ENCODE data around the gene PPP1R11. TPM values are rescaled to one million over a fixed set of nuclear protein-coding genes. Genes with fewer than 3 reads are reported as not detected.
"Not testable (repeated sequence)": the region's sequence is repeated elsewhere in the genome, so short reads cannot be mapped to it uniquely, and the experiment has no call there.

The PPP1R11 gene
- total and polyA plus RNA-seq, 4 donors: 40.0 to 66.7 (median 52.7) TPM

DNA sequence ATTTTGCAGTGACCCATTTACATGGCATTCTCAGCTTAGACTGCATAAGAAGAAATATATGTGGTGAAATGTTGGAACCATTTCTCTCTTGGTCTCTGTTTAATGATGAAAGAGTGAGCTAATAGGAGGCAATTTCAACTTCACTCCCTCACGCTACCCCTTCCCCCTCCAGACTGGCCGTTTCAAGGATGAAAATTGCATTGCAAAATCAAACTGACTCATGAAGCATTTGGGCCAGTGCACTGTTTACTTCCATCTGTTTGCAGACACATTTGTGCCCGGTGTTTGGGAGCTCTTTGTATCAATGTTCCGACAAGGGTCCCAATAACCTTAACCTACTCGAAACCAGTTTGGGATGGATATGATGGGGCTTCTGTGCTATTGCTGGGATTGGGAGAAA, 33.6 kb upstream of the PPP1R11 start:
- 92 to 94% methylated on average over 5 of the region's 5 CpGs for WGBS, 2 donors
- H3K36me3 ChIP-seq (ENCODE audit: control insufficient read depth in 1 of 2, insufficient read depth in 2 of 2, low read length in 1 of 2); H3K4me1 ChIP-seq (ENCODE audit: control insufficient read depth in 1 of 2, insufficient read depth in 2 of 2, low read length in 2 of 2); ATAC-seq (ENCODE audit: low FRiP score); DNase-seq; H3K27ac ChIP-seq (ENCODE audit: low read depth in 1 of 2, low read length in 2 of 2); intact Hi-C loops (cut with DNase I); H3K4me3 ChIP-seq (ENCODE audit: low read length in 2 of 2); H3K9me3 ChIP-seq (ENCODE audit: control insufficient read depth, low read length); H3K27me3 ChIP-seq (ENCODE audit: control insufficient read depth in 1 of 2, insufficient read depth in 2 of 2, low read length in 1 of 2): not testable (repeated sequence)

DNA sequence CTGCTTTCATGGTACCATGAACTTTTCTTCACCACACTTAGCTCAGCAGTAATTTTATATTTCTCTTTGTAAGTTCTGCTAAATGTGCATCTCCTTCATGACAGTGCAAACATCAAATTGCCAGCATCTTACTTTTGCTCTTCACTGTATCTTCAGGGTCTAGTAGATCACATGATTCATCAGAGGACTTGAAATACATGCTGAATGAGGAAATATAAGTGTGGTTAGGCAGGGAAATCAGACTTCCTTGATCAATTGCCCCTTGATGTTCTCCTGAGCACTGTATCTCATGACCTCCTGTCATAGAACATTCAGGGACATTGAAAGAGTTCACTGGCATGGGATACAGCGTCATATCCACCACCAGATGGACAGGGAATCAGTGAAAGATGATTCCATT, 31.2 kb upstream of the PPP1R11 start:
- H3K4me3 ChIP-seq (ENCODE audit: low read length in 2 of 2): no peak overlapping the region
- H3K27ac ChIP-seq (ENCODE audit: low read depth in 1 of 2, low read length in 2 of 2): no peak overlapping the region
- H3K27me3 ChIP-seq (ENCODE audit: control insufficient read depth in 1 of 2, insufficient read depth in 2 of 2, low read length in 1 of 2): no peaks in the 10 kb centered on the region
- DNase-seq (no peak), ATAC-seq (ENCODE audit: low FRiP score) (no peak)
- WGBS, 2 donors: 96 to 100% methylated on average over 1 of the region's 1 CpG
- H3K9me3 ChIP-seq (ENCODE audit: control insufficient read depth, low read length): no peaks in the 10 kb centered on the region
- H3K36me3 ChIP-seq (ENCODE audit: control insufficient read depth in 1 of 2, insufficient read depth in 2 of 2, low read length in 1 of 2): no peaks in the 10 kb centered on the region
- intact Hi-C loops (cut with DNase I): no loop called here
- no peaks in the 10 kb centered on the region for H3K4me1 ChIP-seq (ENCODE audit: control insufficient read depth in 1 of 2, insufficient read depth in 2 of 2, low read length in 2 of 2)

DNA sequence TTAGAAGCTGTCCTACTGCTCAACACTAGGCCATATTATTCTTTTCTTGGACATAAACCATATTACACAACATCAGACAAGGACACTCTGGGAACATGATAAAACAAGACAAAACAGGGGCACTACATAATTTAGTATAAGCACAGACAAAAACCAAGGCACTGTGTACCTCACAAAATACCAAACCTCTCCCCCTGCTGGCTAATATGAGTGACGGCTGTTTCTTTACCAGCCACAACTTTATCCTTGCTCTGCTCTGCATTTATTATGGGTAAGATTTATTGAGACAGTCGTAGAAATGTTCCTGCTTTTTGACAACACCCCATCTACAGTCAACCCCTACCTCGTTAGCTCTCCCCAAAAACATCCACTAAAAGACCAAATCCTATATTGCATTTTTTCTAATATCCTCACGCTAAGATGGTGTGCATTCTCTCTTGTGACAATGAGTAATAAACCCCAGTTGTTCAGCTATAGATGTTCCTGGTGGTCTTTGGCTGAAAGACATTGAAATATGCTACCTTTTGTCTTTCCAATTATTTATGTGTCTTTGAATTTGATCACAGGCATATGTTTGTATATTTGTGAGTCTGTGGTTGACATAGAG, 29.7 kb upstream of the PPP1R11 start:
- Histone ChIP-seq H3K27me3 (ENCODE audit: control insufficient read depth in 1 of 2, insufficient read depth in 2 of 2, low read length in 1 of 2) (no peaks in the 10 kb centered on the region), H3K4me3 (ENCODE audit: low read length in 2 of 2) (no peak overlapping the region), H3K27ac (ENCODE audit: low read depth in 1 of 2, low read length in 2 of 2) (no peak overlapping the region), H3K36me3 (ENCODE audit: control insufficient read depth in 1 of 2, insufficient read depth in 2 of 2, low read length in 1 of 2) (no peaks in the 10 kb centered on the region), H3K4me1 (ENCODE audit: control insufficient read depth in 1 of 2, insufficient read depth in 2 of 2, low read length in 2 of 2) (no peaks in the 10 kb centered on the region), H3K9me3 (ENCODE audit: control insufficient read depth, low read length) (no peaks in the 10 kb centered on the region)
- WGBS, 2 donors: 52 to 67% methylated on average over 4 of the region's 4 CpGs
- DNase-seq (no peak), ATAC-seq (ENCODE audit: low FRiP score) (no peak)
- intact Hi-C loops (cut with DNase I): no loop called here

DNA sequence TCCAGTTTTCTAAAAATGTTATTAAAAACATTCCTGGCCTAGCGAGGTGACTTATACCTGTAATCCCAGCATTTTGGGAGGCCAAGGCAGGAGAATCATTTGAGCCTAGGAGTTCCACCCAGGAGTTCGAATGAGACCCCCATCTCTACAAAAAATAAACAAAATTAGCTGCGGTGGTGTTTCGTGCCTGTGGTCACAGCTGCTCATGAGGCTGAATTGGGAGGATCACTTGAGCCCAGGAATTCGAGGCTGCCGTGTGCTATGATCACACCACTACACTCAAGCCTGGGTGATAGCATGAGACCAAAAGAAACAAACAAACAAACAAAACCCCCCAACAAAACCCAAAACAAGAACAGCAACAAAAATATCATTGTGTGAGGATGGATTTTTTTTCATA, 25.8 kb upstream of the PPP1R11 start:
- peaks cover 0 to 2% of the 10 kb centered on the region in 2 donors for H3K36me3 ChIP-seq (ENCODE audit: control insufficient read depth in 1 of 2, insufficient read depth in 2 of 2, low read length in 1 of 2)
- H3K9me3 ChIP-seq (ENCODE audit: control insufficient read depth, low read length): no peaks in the 10 kb centered on the region
- DNase-seq: no peak
- no peaks in the 10 kb centered on the region for H3K4me1 ChIP-seq (ENCODE audit: control insufficient read depth in 1 of 2, insufficient read depth in 2 of 2, low read length in 2 of 2)
- intact Hi-C loops (cut with DNase I): no loop called here
- H3K27me3 ChIP-seq (ENCODE audit: control insufficient read depth in 1 of 2, insufficient read depth in 2 of 2, low read length in 1 of 2): no peaks in the 10 kb centered on the region
- WGBS, 2 donors: 81 to 84% methylated on average over 6 of the region's 6 CpGs
- H3K4me3 ChIP-seq (ENCODE audit: low read length in 2 of 2): no peak overlapping the region
- ATAC-seq (ENCODE audit: low FRiP score): no peak
- H3K27ac ChIP-seq (ENCODE audit: low read depth in 1 of 2, low read length in 2 of 2): no peak overlapping the region

DNA sequence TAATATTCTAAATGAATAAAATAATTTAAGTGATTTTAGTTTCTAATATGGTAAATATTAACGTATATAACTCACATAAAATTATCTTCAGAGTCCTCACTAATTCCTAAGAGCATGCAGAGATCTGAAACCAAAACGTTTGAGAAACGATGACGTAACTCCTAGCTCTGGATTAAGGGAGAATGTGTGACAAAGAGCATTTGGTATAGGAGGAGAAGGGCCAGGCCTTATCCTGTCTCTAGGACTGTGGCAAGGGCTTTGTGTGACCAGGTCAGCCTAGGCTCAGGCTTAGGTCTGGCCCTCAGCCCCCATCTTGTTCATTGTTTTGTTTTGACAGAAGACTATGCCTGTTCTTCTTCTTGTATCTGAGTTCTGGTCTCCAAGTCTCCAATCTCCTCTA, 25.2 kb upstream of the PPP1R11 start:
- no peak for ATAC-seq (ENCODE audit: low FRiP score)

DNA sequence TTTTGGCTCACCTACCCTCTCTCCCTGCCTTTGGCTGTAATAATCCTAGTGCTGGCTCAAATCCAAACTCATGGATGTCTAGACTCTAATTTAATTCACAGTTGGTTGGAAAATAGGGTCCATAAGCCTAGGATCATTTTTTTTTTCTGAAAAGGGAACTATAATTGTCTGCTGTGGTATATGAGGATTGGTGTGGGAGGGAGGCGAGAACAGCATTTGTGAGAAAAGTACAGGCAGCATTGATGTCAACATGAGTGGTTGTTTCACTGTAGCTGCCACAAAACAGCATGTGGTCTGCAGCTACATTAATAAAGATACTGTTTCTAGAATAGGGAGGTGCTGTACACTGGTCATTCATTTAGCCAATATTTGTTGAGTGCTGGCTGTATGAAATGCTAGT, 24.5 kb upstream of the PPP1R11 start:
- intact Hi-C loops (cut with DNase I): no loop called here
- H3K4me3 ChIP-seq (ENCODE audit: low read length in 2 of 2): no peak overlapping the region
- DNase-seq (no peak), ATAC-seq (ENCODE audit: low FRiP score) (no peak)
- no peaks in the 10 kb centered on the region for H3K4me1 ChIP-seq (ENCODE audit: control insufficient read depth in 1 of 2, insufficient read depth in 2 of 2, low read length in 2 of 2)
- H3K27ac ChIP-seq (ENCODE audit: low read depth in 1 of 2, low read length in 2 of 2): no peak overlapping the region
- H3K27me3 ChIP-seq (ENCODE audit: control insufficient read depth in 1 of 2, insufficient read depth in 2 of 2, low read length in 1 of 2): no peaks in the 10 kb centered on the region
- H3K36me3 ChIP-seq (ENCODE audit: control insufficient read depth in 1 of 2, insufficient read depth in 2 of 2, low read length in 1 of 2): peaks cover 0 to 2% of the 10 kb centered on the region in 2 donors
- 94 to 96% methylated on average over 1 of the region's 1 CpG for WGBS, 2 donors
- no peaks in the 10 kb centered on the region for H3K9me3 ChIP-seq (ENCODE audit: control insufficient read depth, low read length)

More for the DNA sequence above, 25.2 kb upstream of the PPP1R11 start:
- intact Hi-C loops (cut with DNase I): no loop called here
- Histone ChIP-seq H3K27me3 (ENCODE audit: control insufficient read depth in 1 of 2, insufficient read depth in 2 of 2, low read length in 1 of 2) (no peaks in the 10 kb centered on the region), H3K9me3 (ENCODE audit: control insufficient read depth, low read length) (no peaks in the 10 kb centered on the region), H3K36me3 (ENCODE audit: control insufficient read depth in 1 of 2, insufficient read depth in 2 of 2, low read length in 1 of 2) (peaks cover 0 to 2% of the 10 kb centered on the region in 2 donors), H3K4me1 (ENCODE audit: control insufficient read depth in 1 of 2, insufficient read depth in 2 of 2, low read length in 2 of 2) (no peaks in the 10 kb centered on the region), H3K4me3 (ENCODE audit: low read length in 2 of 2) (no peak overlapping the region), H3K27ac (ENCODE audit: low read depth in 1 of 2, low read length in 2 of 2) (no peak overlapping the region)
- no peak for DNase-seq
- WGBS, 2 donors: 72 to 73% methylated on average over 4 of the region's 4 CpGs

DNA sequence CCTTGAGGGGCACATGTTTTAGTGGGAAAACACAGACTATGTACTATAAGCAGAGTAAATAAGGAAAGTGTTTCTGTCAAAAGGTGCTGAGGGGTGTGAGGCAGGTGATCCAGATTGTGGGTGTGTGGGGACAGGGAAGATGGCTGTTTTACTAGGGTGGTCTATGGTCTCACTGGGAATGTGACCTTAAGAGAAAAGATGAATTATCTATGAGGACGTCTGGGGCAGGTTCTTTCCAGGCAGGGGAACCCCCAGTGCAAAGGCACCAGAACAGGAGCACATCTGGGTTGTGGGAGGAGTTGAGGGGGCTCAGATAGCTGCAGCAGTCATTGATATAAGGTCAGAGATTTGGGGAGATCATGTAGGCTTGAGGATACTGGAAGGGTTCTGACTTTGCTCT, 24.1 kb upstream of the PPP1R11 start:
- no peak overlapping the region for H3K27ac ChIP-seq (ENCODE audit: low read depth in 1 of 2, low read length in 2 of 2)
- WGBS, 2 donors: 32 to 52% methylated on average over 1 of the region's 1 CpG
- no peaks in the 10 kb centered on the region for H3K27me3 ChIP-seq (ENCODE audit: control insufficient read depth in 1 of 2, insufficient read depth in 2 of 2, low read length in 1 of 2)
- H3K36me3 ChIP-seq (ENCODE audit: control insufficient read depth in 1 of 2, insufficient read depth in 2 of 2, low read length in 1 of 2): peaks cover 0 to 2% of the 10 kb centered on the region in 2 donors
- no peaks in the 10 kb centered on the region for H3K4me1 ChIP-seq (ENCODE audit: control insufficient read depth in 1 of 2, insufficient read depth in 2 of 2, low read length in 2 of 2)
- intact Hi-C loops (cut with DNase I): no loop called here
- H3K9me3 ChIP-seq (ENCODE audit: control insufficient read depth, low read length): no peaks in the 10 kb centered on the region
- no peak for ATAC-seq (ENCODE audit: low FRiP score)
- DNase-seq: no peak
- H3K4me3 ChIP-seq (ENCODE audit: low read length in 2 of 2): no peak overlapping the region

DNA sequence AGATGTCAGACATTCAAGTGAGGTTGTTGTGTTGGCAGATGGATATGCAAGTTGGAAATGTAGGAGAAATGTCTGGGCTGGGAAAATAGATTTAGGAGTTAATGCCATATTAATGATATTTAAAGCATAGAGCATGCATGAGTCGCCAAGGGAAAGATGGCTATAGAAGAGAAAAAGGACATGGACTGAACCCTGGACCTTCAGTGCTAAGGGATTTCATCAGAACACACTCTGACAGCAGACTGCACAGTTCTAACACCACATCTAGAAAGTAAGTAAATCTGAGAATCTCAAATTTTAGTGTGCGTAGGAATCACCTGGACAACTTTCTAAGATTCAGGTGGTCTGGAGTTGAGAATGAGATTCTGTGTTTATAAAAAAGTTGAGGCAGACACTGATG, 23.3 kb upstream of the PPP1R11 start:
- Histone ChIP-seq H3K27ac (ENCODE audit: low read depth in 1 of 2, low read length in 2 of 2) (no peak overlapping the region), H3K4me1 (ENCODE audit: control insufficient read depth in 1 of 2, insufficient read depth in 2 of 2, low read length in 2 of 2) (no peaks in the 10 kb centered on the region), H3K9me3 (ENCODE audit: control insufficient read depth, low read length) (no peaks in the 10 kb centered on the region), H3K36me3 (ENCODE audit: control insufficient read depth in 1 of 2, insufficient read depth in 2 of 2, low read length in 1 of 2) (peaks cover 0 to 2% of the 10 kb centered on the region in 2 donors), H3K27me3 (ENCODE audit: control insufficient read depth in 1 of 2, insufficient read depth in 2 of 2, low read length in 1 of 2) (no peaks in the 10 kb centered on the region), H3K4me3 (ENCODE audit: low read length in 2 of 2) (no peak overlapping the region)
- 87 to 96% methylated on average over 2 of the region's 2 CpGs for WGBS, 2 donors
- ATAC-seq (ENCODE audit: low FRiP score): no peak
- intact Hi-C loops (cut with DNase I): no loop called here
- DNase-seq: no peak

DNA sequence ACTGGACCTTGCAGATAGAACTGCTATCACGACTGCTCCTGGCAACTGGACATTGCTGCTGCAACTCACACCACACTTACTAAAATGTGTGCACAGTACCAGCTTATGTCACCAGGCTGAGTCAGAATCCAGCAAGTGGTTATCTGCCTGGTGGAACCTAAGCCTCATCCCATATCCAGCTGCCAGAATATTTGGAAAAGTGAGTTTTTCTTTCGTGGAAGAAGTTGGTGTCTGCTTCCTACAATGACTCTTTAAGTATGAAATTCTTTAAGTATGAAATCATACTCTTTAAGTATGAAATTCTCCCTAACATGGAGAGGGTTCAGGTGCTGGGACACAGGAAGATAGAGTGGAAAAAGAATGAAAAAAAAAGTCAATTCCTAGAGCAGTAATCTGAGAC, 22.4 kb upstream of the PPP1R11 start:
- Histone ChIP-seq H3K27me3 (ENCODE audit: control insufficient read depth in 1 of 2, insufficient read depth in 2 of 2, low read length in 1 of 2) (no peaks in the 10 kb centered on the region), H3K9me3 (ENCODE audit: control insufficient read depth, low read length) (no peaks in the 10 kb centered on the region), H3K4me3 (ENCODE audit: low read length in 2 of 2) (no peak overlapping the region), H3K36me3 (ENCODE audit: control insufficient read depth in 1 of 2, insufficient read depth in 2 of 2, low read length in 1 of 2) (peaks cover 0 to 2% of the 10 kb centered on the region in 2 donors), H3K27ac (ENCODE audit: low read depth in 1 of 2, low read length in 2 of 2) (no peak overlapping the region), H3K4me1 (ENCODE audit: control insufficient read depth in 1 of 2, insufficient read depth in 2 of 2, low read length in 2 of 2) (no peaks in the 10 kb centered on the region)
- DNase-seq (no peak), ATAC-seq (ENCODE audit: low FRiP score) (no peak)
- intact Hi-C loops (cut with DNase I): no loop called here
- WGBS, 2 donors: 27 to 61% methylated on average over 2 of the region's 2 CpGs
